HCT116 (cell line): ENCODE results near the gene SLC25A48.

Experiments used
- CBX3 ChIP-seq: IDR thresholded peaks from 2 replicates; pipeline ENCODE4 v1.6.1; 2012; ENCODE audit warnings: low read depth
- CEBPB ChIP-seq: IDR thresholded peaks from 2 replicates; pipeline ENCODE4 v1.6.1; 2012; ENCODE audit warnings: low read depth
- EZH2 ChIP-seq: fragments of 200-600 bp; sonication (generic); IDR thresholded peaks from 2 replicates; pipeline ENCODE4 v1.6.1; 2017; ENCODE audit warnings: antibody characterized with exemption, mixed run types
- EZH2phosphoT487 ChIP-seq: fragments of 200-600 bp; IDR thresholded peaks from 2 replicates; pipeline ENCODE4 v1.6.1; 2018; ENCODE audit warnings: antibody characterized with exemption, borderline replicate concordance
- JUND ChIP-seq: IDR thresholded peaks from 2 replicates; pipeline ENCODE4 v1.6.1; 2012
- POLR2A ChIP-seq: IDR thresholded peaks from 2 replicates; pipeline ENCODE4 v1.7.0; 2011; ENCODE audit warnings: borderline replicate concordance; ENCODE audit not compliant: insufficient read depth, insufficient read length; ENCODE audit errors: extremely low read depth
- POLR2AphosphoS5 ChIP-seq: IDR thresholded peaks from 2 replicates; pipeline ENCODE4 v1.6.1; 2011; ENCODE audit warnings: mild to moderate bottlenecking, low read depth, low read length, moderate library complexity
- RAD21 ChIP-seq: IDR thresholded peaks from 2 replicates; pipeline ENCODE4 v1.6.1; 2012; ENCODE audit warnings: low read depth, mild to moderate bottlenecking
- SRF ChIP-seq: IDR thresholded peaks from 2 replicates; pipeline ENCODE4 v1.6.1; 2012; ENCODE audit warnings: low read depth
- YY1 ChIP-seq: IDR thresholded peaks from 2 replicates; pipeline ENCODE4 v1.6.1; 2011; ENCODE audit warnings: low read length, low read depth, moderate library complexity, mild to moderate bottlenecking; ENCODE audit not compliant: insufficient replicate concordance; ENCODE audit errors: extremely low read depth
- TF ChIP-seq, protein P1 (sequence below), 3 experiments: fragments of 200-600 bp in 1 of 3; sonication (generic) in 1 of 3; IDR thresholded peaks in 2 of 3; conservative IDR thresholded peaks in 1 of 3; 2 replicates each; pipeline ENCODE4 v1.5.1; 2012 to 2017; ENCODE audit warnings: low read depth in 2 of 3, low read length in 2 of 3, antibody characterized with exemption in 1 of 3, borderline replicate concordance in 1 of 3, control low read depth in 1 of 3, mild to moderate bottlenecking in 1 of 3, mixed read lengths in 1 of 3, mixed run types in 1 of 3, moderate library complexity in 1 of 3; ENCODE audit not compliant: insufficient read depth in 1 of 3
- TF ChIP-seq, protein P2 (sequence below): IDR thresholded peaks from 2 replicates; pipeline ENCODE4 v1.6.1; 2011; ENCODE audit warnings: mild to moderate bottlenecking, low read length, moderate library complexity; ENCODE audit not compliant: insufficient replicate concordance; ENCODE audit errors: extremely low read depth
- TF ChIP-seq, protein P3 (sequence below): IDR thresholded peaks from 2 replicates; pipeline ENCODE4 v1.6.1; 2012

DNA sequence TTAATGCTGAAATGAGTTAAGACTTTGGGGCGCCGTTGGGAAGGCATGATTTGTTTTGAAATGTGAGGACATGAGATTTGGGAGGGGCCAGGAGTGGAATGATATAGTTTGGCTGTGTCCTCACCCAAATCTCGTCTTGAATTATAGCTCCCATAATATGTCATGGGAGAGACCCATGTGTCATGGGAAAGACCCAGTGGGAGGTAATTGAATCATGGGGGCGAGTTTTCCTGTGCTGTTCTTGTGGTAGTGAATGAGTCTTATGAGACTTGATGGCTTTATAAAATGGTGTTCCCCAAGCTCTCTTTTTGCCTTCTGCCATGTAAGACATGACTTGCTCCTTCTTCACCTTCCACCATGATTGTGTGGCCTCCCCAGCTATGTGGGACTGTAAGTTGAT is 5.1 kb downstream of the SLC25A48 start:
- TF ChIP-seq, protein P1, sequence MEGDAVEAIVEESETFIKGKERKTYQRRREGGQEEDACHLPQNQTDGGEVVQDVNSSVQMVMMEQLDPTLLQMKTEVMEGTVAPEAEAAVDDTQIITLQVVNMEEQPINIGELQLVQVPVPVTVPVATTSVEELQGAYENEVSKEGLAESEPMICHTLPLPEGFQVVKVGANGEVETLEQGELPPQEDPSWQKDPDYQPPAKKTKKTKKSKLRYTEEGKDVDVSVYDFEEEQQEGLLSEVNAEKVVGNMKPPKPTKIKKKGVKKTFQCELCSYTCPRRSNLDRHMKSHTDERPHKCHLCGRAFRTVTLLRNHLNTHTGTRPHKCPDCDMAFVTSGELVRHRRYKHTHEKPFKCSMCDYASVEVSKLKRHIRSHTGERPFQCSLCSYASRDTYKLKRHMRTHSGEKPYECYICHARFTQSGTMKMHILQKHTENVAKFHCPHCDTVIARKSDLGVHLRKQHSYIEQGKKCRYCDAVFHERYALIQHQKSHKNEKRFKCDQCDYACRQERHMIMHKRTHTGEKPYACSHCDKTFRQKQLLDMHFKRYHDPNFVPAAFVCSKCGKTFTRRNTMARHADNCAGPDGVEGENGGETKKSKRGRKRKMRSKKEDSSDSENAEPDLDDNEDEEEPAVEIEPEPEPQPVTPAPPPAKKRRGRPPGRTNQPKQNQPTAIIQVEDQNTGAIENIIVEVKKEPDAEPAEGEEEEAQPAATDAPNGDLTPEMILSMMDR (IDR thresholded peaks at IDR 0.05 in 2 of 3, conservative IDR thresholded peaks at IDR 0.05 in 1 of 3; ENCODE audit: borderline replicate concordance in 1 of 3, insufficient read depth in 1 of 3, low read depth in 2 of 3, low read length in 2 of 3): no peak
- TF ChIP-seq EZH2phosphoT487 (no peak), POLR2A (no peak), EZH2 (no peak), JUND (no peak), YY1 (no peak), CEBPB (no peak), SRF (no peak), RAD21 (no peak), POLR2AphosphoS5 (no peak), CBX3 (no peak)
- TF ChIP-seq, protein P2, sequence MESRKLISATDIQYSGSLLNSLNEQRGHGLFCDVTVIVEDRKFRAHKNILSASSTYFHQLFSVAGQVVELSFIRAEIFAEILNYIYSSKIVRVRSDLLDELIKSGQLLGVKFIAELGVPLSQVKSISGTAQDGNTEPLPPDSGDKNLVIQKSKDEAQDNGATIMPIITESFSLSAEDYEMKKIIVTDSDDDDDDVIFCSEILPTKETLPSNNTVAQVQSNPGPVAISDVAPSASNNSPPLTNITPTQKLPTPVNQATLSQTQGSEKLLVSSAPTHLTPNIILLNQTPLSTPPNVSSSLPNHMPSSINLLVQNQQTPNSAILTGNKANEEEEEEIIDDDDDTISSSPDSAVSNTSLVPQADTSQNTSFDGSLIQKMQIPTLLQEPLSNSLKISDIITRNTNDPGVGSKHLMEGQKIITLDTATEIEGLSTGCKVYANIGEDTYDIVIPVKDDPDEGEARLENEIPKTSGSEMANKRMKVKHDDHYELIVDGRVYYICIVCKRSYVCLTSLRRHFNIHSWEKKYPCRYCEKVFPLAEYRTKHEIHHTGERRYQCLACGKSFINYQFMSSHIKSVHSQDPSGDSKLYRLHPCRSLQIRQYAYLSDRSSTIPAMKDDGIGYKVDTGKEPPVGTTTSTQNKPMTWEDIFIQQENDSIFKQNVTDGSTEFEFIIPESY: no peak
- TF ChIP-seq, protein P3, sequence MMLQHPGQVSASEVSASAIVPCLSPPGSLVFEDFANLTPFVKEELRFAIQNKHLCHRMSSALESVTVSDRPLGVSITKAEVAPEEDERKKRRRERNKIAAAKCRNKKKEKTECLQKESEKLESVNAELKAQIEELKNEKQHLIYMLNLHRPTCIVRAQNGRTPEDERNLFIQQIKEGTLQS: no peak
